Activated naive CD4-positive, alpha-beta T cell treated with anti-CD3 and anti-CD28 coated beads for 36 hours (primary cell): ENCODE results near the gene ZRANB1. TPM values are rescaled to one million over a fixed set of nuclear protein-coding genes. Genes with fewer than 3 reads are reported as not detected.

Experiments
- CTCF ChIA-PET: fragments of 350-600 bp; sonication (Branson Sonifier 250); formaldehyde crosslinking; loops from one replicate; lab custom pipeline; 2021; ENCODE audit warnings: antibody characterized with exemption; lab: Charles Lee
- DNase-seq: peaks from one replicate; pipeline ENCODE4 v3.0.0-alpha.2; 2020
- H3K27ac Mint-ChIP-seq: one replicate; pipeline ENCODE4 v1.8.0; 2021; ENCODE audit warnings: mild to moderate bottlenecking, mixed read lengths
- H3K27me3 Mint-ChIP-seq: one replicate; pipeline ENCODE4 v1.8.0; 2021; ENCODE audit warnings: low read depth, mixed read lengths
- H3K36me3 Mint-ChIP-seq: one replicate; pipeline ENCODE4 v1.8.0; 2021; ENCODE audit warnings: low read depth, mixed read lengths
- H3K4me1 Mint-ChIP-seq: one replicate; pipeline ENCODE4 v1.8.0; 2021; ENCODE audit warnings: low read depth, mixed read lengths
- H3K4me3 Mint-ChIP-seq: one replicate; pipeline ENCODE4 v1.8.0; 2021; ENCODE audit warnings: mild to moderate bottlenecking, moderate library complexity, mixed read lengths
- H3K9me3 Mint-ChIP-seq: one replicate; pipeline ENCODE4 v1.8.0; 2021; ENCODE audit warnings: mixed read lengths
- intact Hi-C: fragments of 100-400 bp; cut with micrococcal nuclease; formaldehyde crosslinking; loops from one replicate; pipeline ENCODE4 v1.15.1; 2023
- total RNA-seq, 2 experiments: library from RNA; stranded (reverse); gene quantifications; one replicate each; pipeline ENCODE4 v1.2.3, GENCODE V29; 2021

The ZRANB1 gene
- total RNA-seq, 2 experiments from 2014 or later = 10.1 to 10.8 TPM

DNA sequence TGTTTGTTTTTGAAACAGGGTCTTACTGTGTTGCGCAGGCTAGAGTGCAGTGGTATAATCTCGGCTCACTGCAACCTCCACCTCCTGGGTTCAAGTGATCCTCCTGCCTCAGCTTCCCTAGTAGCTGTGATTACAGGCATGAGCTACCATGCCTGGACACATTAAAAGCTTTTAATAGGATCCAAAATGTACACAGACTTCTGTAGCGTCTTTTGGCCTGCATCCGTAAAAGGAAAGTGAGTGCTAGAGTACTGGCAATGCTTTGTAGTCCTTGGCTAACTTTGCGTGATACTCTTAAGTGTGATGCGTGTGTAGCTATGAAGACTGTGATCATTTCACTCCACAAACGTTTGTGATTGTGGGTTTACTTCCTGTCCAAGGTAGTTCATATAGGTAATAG, 13.3 kb downstream of the ZRANB1 start:
- Mint-ChIP-seq H3K9me3 (no peaks in the 10 kb centered on the region), H3K4me3 (no peak overlapping the region), H3K36me3 (peaks cover 4% of the 10 kb centered on the region), H3K27ac (no peak overlapping the region), H3K27me3 (no peaks in the 10 kb centered on the region), H3K4me1 (peaks cover 53% of the 10 kb centered on the region)
- CTCF ChIA-PET = no interaction called here
- no peak for DNase-seq
- intact Hi-C loops = no loop called here

DNA sequence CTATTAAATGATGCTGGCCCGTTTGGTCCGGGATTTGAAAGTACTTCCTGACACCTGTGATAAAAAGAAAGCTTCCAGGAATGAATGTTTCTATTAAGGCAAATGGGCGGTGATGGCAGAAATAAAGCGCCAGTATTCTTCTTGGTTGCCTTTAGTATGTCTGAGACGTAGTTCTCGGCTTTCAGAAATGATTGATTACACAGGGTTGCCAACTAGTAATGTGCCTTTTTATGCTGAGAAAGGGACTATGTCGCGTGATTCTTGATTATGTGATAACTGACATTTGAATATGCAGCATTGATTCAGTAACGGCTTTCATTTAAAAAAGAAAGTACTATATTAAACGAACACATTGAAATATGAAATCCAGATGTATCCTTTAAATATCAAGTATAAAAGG, 13.9 kb downstream of the ZRANB1 start:
- H3K4me1 Mint-ChIP-seq = peaks cover 58% of the 10 kb centered on the region
- CTCF ChIA-PET = no interaction called here
- no peak for DNase-seq
- no peaks in the 10 kb centered on the region for H3K9me3 Mint-ChIP-seq
- no peak overlapping the region for H3K4me3 Mint-ChIP-seq
- intact Hi-C loops = no loop called here
- H3K36me3 Mint-ChIP-seq = peaks cover 4% of the 10 kb centered on the region
- no peaks in the 10 kb centered on the region for H3K27me3 Mint-ChIP-seq
- H3K27ac Mint-ChIP-seq = no peak overlapping the region

DNA sequence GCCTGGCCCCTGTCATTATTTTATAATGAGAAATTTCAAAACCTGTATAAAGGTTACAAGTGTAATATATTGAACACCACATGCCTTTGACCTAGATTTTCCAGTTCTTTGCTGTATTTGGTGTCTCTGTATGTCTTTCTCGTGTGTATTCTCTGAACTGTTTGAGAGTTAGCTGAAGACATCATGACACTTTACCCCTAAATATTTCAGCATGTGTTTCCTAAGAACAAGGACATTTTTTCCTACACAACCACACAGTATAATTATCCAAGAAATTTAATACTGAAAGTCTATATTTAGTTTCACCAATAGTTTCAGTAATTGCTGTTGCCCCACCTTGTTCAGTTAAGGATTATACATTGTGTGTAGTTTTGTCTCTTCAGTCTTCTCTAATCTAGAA, 14.8 kb downstream of the ZRANB1 start:
- H3K27ac Mint-ChIP-seq = no peak overlapping the region
- no peak overlapping the region for H3K4me3 Mint-ChIP-seq
- H3K27me3 Mint-ChIP-seq = no peaks in the 10 kb centered on the region
- H3K9me3 Mint-ChIP-seq = no peaks in the 10 kb centered on the region
- CTCF ChIA-PET = interaction anchor here (0.6 kb wide), 2 partner anchors 60 to 141 kb away, joined by 3 read pairs; no protein-coding TSS in a partner anchor
- intact Hi-C loops = no loop called here
- H3K4me1 Mint-ChIP-seq = peaks cover 65% of the 10 kb centered on the region
- DNase-seq = no peak
- peaks cover 4% of the 10 kb centered on the region for H3K36me3 Mint-ChIP-seq

DNA sequence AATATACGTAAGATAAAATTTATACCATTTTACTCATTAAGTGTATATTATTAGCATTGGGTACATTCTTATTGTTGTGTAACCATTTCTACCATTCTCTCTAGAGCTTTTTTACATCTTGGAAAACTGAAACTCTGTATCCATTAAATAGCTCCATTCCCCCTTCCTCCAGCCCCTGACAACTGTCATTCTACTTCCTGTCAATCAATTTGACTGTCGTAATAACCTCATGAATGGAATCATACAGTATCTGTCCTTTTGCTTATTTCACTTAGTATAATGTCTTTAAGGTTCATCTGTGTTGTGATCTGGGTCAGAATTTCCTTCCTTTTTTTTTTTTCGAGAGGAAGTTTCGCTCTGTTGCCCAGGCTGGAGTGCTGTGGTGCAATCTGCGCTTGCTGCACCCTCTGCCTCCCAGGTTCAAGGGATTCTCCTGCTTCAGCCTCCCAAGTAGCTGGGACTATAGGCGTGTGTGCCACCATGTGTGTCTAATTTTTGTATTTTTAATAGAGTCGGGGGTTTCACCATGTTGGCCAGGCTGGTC, 15.6 kb downstream of the ZRANB1 start:
- CTCF ChIA-PET = interaction anchor here (0.6 kb wide), 2 partner anchors 59 to 141 kb away, joined by 3 read pairs; no protein-coding TSS in a partner anchor
- no peak overlapping the region for H3K4me3 Mint-ChIP-seq
- H3K27ac Mint-ChIP-seq = no peak overlapping the region
- no peaks in the 10 kb centered on the region for H3K9me3 Mint-ChIP-seq
- intact Hi-C loops = no loop called here
- H3K36me3 Mint-ChIP-seq = peaks cover 4% of the 10 kb centered on the region
- no peaks in the 10 kb centered on the region for H3K27me3 Mint-ChIP-seq
- no peak for DNase-seq
- peaks cover 61% of the 10 kb centered on the region for H3K4me1 Mint-ChIP-seq

DNA sequence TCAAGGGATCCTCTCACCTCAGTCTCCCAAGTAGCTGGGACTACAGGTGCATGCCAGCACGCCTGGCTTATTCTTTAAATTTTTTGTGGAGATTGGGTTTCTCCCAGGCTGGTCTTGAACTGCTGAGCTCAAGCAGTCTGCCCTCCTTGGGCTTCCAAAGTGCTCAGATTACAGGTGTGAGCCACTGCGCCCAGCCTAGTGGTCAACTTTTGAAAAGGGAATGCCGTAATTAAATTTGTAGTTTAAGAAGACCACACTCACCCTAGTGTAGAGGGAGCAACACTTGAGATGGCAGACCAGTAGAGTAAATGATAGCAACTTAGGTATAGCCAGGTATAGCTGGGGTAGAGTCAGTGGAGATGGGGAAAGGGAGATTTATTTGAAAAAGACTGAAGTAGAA, 17.6 kb downstream of the ZRANB1 start:
- H3K9me3 Mint-ChIP-seq = no peaks in the 10 kb centered on the region
- intact Hi-C loops = no loop called here
- H3K36me3 Mint-ChIP-seq = no peaks in the 10 kb centered on the region
- no peak for DNase-seq
- peaks cover 52% of the 10 kb centered on the region for H3K4me1 Mint-ChIP-seq
- CTCF ChIA-PET = no interaction called here
- H3K27ac Mint-ChIP-seq = no peak overlapping the region
- H3K27me3 Mint-ChIP-seq = no peaks in the 10 kb centered on the region
- H3K4me3 Mint-ChIP-seq = no peak overlapping the region

DNA sequence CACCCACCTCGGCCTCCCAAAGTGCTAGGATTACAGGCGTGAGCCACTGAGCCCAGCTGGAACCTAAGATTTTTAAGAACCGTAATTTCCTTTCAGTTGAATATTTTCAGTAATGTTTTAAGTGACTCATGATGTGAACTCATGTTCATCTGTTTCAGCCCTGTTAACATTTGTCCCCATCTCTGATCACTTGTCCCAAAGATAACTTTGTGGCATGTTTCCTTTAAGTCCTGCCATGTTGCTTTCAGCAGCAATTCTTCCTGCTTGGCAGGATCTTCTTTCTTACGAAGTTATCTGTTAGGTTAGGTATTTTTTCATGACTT, 19.3 kb downstream of the ZRANB1 start:
- no peaks in the 10 kb centered on the region for H3K36me3 Mint-ChIP-seq
- no peak overlapping the region for H3K27ac Mint-ChIP-seq
- peaks cover 45% of the 10 kb centered on the region for H3K4me1 Mint-ChIP-seq

DNA sequence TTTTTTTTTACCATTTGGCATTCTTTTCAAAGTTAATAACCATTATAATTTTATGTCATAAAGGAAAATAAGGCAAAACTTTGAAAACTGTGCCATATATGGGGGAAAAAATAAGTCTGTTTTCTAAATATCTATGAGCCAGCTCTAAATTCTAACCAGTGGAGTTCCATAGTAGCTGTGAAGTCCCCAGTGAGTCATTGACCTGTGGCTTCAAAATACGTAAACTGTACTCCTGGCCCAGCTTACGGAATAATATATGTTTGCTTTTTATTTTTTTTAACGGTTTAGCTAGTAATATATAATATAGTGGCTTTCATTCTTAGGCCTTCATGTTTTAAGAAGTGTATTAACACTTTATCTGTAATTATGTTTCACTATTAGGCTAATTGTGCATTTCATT, 20.5 kb downstream of the ZRANB1 start:
- DNase-seq = no peak
- intact Hi-C loops = no loop called here
- Mint-ChIP-seq H3K4me3 (no peak overlapping the region), H3K9me3 (no peaks in the 10 kb centered on the region), H3K36me3 (peaks cover 5% of the 10 kb centered on the region), H3K27ac (no peak overlapping the region), H3K27me3 (no peaks in the 10 kb centered on the region), H3K4me1 (peaks cover 36% of the 10 kb centered on the region)
- CTCF ChIA-PET = no interaction called here

More for the DNA sequence above, 19.3 kb downstream of the ZRANB1 start:
- Mint-ChIP-seq H3K27me3 (no peaks in the 10 kb centered on the region), H3K9me3 (no peaks in the 10 kb centered on the region), H3K4me3 (no peak overlapping the region)
- intact Hi-C loops = no loop called here
- no peak for DNase-seq
- CTCF ChIA-PET = no interaction called here

DNA sequence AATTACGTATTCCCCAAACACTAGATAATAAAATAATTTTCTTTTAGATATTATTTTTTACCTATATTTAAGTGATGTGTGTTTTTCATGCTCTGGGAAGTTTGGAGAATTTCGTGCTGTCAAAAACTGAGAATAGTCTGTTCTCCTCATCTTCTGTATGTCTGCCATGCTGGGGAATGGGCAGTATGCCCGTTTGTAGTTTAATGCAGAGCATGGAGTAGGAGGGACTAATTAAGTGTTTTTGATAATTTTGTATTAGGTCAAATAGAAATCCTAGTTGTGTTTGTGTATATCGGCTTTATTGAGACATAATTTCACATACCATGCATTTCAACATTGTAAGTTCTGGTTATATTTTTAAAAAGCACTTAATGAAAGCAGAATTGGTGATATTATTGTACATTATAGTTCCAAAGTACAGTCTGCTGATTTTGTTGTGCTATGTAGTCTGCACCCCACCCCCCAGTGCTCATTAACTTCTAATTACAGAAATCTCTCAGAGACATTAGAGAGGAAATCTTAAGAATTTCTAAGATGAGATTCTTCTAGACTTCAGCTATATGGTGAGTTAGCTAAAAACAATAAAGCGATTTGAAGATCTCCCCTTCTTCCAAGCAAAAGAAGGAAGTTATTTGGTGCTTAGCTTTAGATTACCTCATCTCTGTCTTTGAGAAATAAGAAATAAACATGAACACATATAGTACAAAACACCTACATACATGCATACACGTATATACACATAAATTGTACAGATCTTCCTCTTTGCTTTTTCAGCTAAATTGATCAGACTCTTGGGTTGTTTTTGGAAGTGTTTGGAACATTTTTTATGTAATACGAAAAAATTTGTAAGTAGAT, 22.2 kb downstream of the ZRANB1 start:
- intact Hi-C loops = no loop called here
- no peaks in the 10 kb centered on the region for H3K27me3 Mint-ChIP-seq
- H3K4me1 Mint-ChIP-seq = peaks cover 28% of the 10 kb centered on the region
- H3K4me3 Mint-ChIP-seq = no peak overlapping the region
- H3K9me3 Mint-ChIP-seq = no peaks in the 10 kb centered on the region
- no peak overlapping the region for H3K27ac Mint-ChIP-seq
- H3K36me3 Mint-ChIP-seq = peaks cover 13% of the 10 kb centered on the region
- CTCF ChIA-PET = interaction anchor here (0.6 kb wide), 1 partner anchor 54 kb away, joined by 3 read pairs; no protein-coding TSS in a partner anchor
- no peak for DNase-seq

DNA sequence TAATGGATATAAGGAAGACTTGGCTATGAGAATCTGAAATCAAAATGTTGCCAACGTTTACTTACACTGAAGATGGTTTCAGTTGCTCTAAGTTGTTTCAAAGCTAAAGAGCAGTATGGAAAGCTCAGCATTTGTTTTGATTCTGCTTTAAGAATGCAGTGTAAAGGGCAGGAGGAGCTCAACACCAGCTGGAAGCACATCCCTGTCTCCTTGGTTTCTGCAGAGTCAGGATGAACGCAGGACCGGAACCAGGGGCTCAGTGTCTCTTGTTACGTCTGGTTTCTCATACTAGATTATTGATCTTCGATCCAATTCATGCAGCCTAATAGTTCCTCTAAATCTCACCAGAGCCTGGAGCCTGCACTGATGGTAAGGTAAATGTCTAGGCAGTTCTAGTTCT, 24.1 kb downstream of the ZRANB1 start:
- CTCF ChIA-PET = no interaction called here
- no peaks in the 10 kb centered on the region for H3K27me3 Mint-ChIP-seq
- H3K36me3 Mint-ChIP-seq = peaks cover 18% of the 10 kb centered on the region
- H3K9me3 Mint-ChIP-seq = no peaks in the 10 kb centered on the region
- peaks cover 28% of the 10 kb centered on the region for H3K4me1 Mint-ChIP-seq
- H3K4me3 Mint-ChIP-seq = no peak overlapping the region
- intact Hi-C loops = no loop called here
- no peak overlapping the region for H3K27ac Mint-ChIP-seq
- DNase-seq = no peak

DNA sequence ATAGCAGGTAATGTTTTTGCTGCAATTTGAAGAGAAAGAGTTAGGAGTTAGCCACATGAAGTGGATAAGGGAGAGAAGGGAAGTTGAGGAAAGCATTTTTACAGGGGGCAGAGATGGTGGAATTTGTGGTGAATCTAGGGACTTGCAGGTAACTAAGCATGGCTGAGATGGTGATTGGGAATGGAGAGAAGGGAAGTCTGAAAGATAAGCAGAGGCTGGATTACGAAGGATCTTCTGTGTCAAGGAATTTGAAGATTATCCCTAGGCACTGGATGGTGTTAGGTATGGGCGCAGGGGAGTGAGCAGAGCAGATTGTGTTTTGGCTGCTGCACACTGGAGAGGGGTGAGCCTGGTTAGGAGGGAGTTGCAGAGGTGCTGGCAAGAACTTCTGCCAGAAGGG, 25.3 kb downstream of the ZRANB1 start:
- H3K27me3 Mint-ChIP-seq = no peaks in the 10 kb centered on the region
- peaks cover 27% of the 10 kb centered on the region for H3K4me1 Mint-ChIP-seq
- intact Hi-C loops = no loop called here
- H3K36me3 Mint-ChIP-seq = peaks cover 18% of the 10 kb centered on the region
- no peak overlapping the region for H3K27ac Mint-ChIP-seq
- CTCF ChIA-PET = no interaction called here
- no peak overlapping the region for H3K4me3 Mint-ChIP-seq
- DNase-seq = no peak
- no peaks in the 10 kb centered on the region for H3K9me3 Mint-ChIP-seq

DNA sequence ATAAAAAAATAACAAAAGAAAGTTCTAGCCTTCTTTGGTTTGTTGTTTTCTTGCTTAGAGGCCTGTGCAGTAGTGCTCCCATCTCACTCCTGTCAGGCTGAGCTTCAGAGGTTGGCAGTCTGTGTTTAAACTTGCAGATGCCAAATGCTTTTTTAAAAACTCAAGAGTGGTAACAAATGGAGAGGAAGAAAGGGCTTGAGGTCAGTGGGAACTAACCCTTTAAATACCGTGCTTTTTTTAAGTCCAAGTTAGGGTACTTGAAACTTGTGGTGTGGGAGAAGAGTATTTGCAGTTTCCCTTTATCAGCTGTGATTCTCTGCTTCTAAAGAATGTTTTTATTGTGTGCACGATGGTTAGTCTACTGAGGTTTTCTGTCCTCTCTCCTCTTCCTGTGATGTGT, 29.4 kb downstream of the ZRANB1 start:
- no peaks in the 10 kb centered on the region for H3K9me3 Mint-ChIP-seq
- H3K36me3 Mint-ChIP-seq = peaks cover 29% of the 10 kb centered on the region
- no peak for DNase-seq
- no peak overlapping the region for H3K27ac Mint-ChIP-seq
- no peak overlapping the region for H3K4me3 Mint-ChIP-seq
- no peaks in the 10 kb centered on the region for H3K27me3 Mint-ChIP-seq
- intact Hi-C loops = no loop called here
- CTCF ChIA-PET = interaction anchor here (0.6 kb wide), 1 partner anchor 25 kb away, joined by 4 read pairs; no protein-coding TSS in a partner anchor
- peaks cover 31% of the 10 kb centered on the region for H3K4me1 Mint-ChIP-seq

DNA sequence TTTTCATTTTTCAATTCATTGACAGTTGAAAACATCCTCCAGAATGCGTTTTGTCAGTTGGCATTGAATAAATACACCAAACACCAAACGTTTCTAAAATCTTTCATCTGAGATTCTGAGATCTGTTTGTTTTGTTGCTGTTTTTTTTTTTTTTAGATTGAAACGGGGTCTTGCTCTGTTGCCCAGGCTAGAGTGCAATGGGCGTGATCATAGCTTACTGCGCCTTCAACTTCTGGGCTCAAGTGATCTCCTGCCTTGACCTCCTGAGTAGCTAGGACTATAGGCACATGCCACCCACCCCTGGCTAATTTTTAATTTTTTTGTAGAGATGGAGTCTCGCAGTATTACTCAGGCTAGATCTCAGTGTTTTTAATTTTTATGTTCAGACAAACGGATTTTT, 30.7 kb downstream of the ZRANB1 start:
- no peaks in the 10 kb centered on the region for H3K9me3 Mint-ChIP-seq
- intact Hi-C loops = no loop called here
- H3K27me3 Mint-ChIP-seq = no peaks in the 10 kb centered on the region
- CTCF ChIA-PET = interaction anchor here (1.9 kb wide), 1 partner anchor 20 kb away, joined by 5 read pairs; no protein-coding TSS in a partner anchor
- no peak for DNase-seq
- H3K36me3 Mint-ChIP-seq = peaks cover 23% of the 10 kb centered on the region
- H3K4me1 Mint-ChIP-seq = peaks cover 34% of the 10 kb centered on the region
- no peak overlapping the region for H3K4me3 Mint-ChIP-seq
- H3K27ac Mint-ChIP-seq = no peak overlapping the region

DNA sequence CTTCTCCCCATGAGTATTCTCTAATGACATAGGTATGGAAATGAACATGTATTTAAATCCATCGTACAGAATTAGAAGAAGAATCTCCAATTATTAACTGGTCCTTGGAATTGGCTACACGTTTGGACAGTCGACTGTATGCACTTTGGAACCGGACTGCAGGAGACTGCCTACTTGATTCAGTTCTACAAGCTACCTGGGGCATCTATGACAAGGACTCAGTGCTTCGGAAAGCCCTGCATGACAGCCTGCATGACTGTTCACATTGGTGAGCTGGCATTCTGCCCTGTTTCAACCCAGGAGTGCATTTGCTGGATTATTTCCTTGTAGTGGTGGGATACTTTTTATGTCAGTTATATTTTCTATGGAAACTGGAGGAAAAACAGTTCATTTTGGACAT, 32.2 kb downstream of the ZRANB1 start:
- CTCF ChIA-PET = interaction anchor here (1.9 kb wide), 1 partner anchor 18 kb away, joined by 5 read pairs; no protein-coding TSS in a partner anchor
- no peaks in the 10 kb centered on the region for H3K9me3 Mint-ChIP-seq
- H3K4me1 Mint-ChIP-seq = peaks cover 28% of the 10 kb centered on the region
- no peak overlapping the region for H3K27ac Mint-ChIP-seq
- H3K4me3 Mint-ChIP-seq = no peak overlapping the region
- intact Hi-C loops = no loop called here
- no peaks in the 10 kb centered on the region for H3K27me3 Mint-ChIP-seq
- peaks cover 20% of the 10 kb centered on the region for H3K36me3 Mint-ChIP-seq
- no peak for DNase-seq
